Ureter (tissue), 1 donor: ENCODE results near the gene RBBP8NL. TPM values are rescaled to one million over a fixed set of nuclear protein-coding genes. Genes with fewer than 3 reads are reported as not detected.

Experiments used
- DNase-seq: peaks from one replicate; pipeline ENCODE4 v3.0.0-alpha.2; 2020; ENCODE audit warnings: low spot score
- total RNA-seq: library from RNA; stranded (reverse); gene quantifications from one replicate; pipeline ENCODE4 v1.2.4, GENCODE V29; 2023
- donor health status: DM: yes; HTN: yes; CAD: no.

Gene RBBP8NL
- total RNA-seq, 1 donor from 2014 or later: 11.4 TPM

DNA sequence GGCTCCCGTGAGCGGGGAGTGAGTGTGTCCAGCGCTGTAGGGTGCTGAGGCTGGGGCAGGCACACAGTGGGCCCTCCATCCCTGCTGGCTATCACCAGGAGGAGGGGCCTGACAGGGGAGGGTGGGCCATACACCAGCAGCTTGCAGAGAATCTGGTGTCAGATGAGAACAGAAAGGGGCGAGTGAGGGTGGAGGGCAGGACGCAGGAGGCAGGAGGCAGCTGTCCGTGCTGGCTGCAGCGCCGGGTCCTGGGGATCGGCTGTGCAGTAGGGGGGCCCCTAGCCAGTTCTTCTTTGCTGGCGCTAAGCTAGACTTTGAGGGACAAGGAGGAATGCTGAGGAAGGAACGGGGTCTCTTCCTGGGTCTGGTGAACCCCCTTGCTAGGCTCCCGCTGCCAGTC is 18.7 kb downstream of the RBBP8NL start:
- DNase-seq: no peak

DNA sequence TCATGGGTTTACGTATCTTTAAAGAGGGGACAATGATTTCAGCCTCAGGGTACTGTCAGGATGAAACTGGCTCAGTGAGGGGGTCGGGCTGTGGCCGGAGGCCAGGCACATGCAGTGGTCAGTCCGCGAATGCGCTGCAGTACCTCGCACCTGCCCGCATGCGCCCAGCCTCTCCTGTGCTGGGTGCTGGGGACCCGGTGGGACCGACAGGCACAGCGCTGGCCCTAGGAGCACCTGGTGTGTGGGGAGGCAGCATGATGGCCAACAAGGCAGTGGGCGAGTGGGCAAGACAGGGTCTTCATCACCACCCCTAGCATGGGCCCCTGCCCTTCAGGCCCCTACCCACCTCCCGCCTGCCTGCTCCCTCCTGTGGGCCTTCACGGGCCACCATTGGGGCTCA is 19.3 kb downstream of the RBBP8NL start:
- DNase-seq: no peak

DNA sequence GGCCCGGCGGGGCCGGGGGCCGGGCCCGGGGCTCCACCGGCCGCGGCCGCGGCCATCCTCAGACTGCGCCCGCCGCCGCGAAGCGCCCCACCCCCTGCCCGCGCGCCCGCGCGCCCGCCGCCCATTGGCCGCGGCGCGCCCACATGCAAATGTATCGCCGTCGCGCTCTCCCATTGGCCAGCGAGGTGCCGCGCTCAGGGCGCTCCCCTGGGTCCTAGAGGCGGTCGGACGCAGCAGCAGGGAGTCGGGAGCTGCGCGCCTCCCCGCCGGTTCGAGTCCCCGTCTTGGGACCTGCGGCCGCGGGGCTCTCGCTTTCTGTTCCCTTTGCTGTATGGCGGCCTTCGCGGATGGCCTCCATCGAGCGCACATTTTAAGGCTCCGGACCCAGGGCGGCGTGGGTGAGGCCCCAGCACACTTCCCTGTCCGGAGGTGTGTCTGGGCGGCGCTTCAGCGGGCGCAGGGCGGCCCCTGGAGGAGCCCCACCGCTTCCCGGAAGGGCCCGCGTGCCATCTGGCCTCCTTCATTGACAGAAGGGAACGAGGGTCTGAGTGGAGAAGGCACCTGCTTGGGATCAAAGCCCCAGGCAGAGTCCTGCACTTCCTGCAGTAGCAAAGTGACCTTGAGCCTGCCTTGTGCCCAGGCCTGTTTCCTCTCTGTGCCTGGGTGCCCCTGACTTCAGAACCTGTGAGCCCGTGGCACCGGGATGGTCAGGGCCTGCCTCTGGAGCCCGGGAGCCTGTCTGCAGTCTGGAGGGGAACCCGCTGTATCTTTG is 19.9 kb downstream of the RBBP8NL start, which contains the start of gene CABLES2:
Gene CABLES2 (minus strand): TSS at position 65 of the 772 bp plus-strand sequence. CDS start 9 bp downstream, at position 56.
- peak; percentile 92 for DNase-seq

DNA sequence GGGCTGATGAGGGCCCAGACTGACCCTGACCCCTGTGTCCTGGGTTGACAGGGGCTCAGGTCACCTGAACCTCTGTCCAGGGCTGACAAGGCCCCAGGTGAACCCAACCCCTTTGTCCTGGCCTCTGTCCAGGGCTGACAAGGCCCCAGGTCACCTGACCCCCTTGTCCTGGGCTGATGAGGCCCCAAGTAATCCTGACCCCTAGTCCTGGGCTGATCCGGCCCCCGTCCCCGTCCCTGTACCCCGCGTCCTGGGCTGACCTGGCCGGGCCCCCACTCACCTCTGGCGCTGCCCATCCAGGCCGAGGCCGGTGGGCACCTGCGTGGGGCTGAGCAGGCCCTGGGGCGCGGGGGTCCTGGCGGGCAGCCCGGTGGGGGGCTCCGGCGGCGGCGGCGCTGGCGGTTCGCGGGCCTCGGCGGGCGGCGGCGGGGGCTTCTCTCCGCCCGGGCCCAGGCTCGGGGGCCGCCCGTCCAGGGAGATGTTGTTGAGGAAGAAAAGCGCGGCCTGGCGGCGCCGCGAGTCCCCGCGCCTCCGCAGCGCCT is 20.6 kb downstream of the RBBP8NL start:
- DNase-seq: no peak

DNA sequence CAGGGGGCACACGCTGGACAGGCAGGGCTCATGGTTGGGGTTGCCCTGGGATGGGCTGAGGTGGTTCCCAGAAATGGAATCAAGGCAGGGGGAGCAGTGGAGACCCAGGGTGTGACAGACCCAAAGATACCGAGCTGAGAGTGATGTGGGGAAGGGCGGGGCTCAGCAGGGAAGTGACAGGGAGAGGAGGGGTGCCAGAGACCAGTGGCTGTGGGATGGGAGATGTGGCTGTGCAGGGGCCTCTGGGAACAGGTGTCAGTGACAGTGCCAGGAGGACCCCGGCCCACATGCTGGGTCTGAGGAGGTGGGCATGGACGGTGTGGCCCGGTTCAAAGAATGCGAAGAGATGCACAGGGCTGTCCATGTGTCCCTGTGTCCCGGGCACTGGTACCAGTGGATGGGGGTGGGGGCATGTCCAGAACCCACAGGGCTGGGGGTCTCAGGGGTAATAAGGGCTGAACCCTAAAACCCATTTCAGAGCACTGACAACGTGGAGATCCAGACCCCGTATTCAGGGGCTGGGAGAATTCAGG is 21.3 kb downstream of the RBBP8NL start:
- DNase-seq: no peak

DNA sequence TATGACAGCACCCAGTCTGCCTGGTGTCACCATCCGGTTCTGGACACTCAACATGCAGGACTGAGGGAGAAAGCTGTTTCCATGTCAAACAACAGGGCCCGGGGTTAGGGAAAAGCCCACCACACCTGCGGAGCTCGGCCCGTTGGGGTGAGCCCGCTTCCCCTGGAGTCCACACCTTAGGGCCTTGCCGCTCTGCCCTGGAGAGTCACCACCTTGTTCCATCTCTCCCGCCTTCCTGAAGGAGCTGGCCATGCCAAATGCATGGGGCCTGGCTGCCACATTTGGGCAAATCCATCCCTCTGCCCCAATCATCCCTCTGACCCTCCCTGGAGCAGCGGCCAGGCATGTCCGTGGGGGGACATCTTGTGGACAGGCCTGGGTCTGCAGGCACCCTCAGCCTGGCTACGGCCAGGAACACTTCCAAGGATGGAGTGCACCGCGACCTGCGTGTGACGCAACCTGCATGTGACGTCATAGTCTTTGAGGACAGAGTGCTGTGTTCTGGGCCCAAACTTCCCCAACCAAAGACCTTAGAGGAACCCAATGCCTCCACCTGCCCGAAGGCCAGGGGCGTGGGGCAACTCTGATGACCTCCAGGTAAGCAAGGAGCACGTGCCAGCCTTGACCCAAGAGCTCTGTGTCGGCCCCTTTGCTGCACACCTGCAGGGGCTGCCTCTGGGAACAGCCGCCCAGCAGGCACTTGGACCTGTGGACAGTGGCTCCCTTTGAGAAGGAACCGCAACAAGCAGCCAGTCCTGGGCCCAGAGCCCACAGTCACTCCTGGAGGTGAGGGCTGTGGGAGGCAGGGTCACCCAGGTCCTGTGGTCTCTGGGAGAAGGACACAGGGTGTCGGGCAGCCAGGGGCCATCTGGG is 22.0 kb downstream of the RBBP8NL start:
- no peak for DNase-seq

DNA sequence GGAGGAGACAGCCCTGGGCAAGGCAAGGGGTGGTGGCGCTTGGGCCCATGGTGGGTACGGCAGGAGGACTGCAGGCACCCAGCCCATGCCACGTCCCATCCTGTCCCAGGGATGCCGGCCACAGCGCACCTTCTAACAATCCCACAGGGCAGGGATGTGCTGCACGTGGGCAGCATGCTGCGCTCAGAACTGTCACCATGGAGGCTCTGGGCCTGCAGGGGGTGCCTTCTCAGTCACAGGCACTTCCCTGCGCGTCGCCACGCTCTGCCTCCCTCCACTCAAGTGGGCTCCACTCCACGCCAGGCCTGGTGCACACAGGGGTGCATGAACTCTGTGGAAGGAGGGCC is 22.6 kb downstream of the RBBP8NL start:
- no peak for DNase-seq

DNA sequence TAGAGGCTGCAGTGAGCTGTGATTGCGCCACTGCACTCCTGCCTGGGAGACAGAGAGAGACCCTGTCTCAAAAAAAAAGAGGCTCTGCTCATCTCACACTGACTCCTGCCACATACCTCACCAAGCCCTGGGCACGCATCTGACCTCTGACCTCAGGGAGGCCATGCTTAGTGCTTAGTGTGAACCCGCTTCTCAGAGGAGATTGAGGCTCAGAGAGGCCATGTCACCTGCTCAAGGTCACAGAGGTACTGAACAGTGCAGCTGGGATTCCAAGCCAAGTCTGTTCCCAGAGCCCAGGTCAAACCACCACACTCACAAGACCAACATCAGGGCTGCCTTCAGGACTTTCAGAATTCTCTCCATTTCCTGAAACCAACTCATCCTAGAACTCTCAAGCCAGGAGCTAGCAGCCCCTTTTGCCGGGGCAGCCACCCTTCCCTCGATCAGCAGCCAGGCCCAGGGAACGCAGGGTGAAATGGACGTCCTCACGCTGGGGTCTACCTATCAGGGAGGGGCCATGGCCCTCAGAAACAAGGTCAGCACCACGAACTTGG is 23.1 kb downstream of the RBBP8NL start:
- no peak for DNase-seq

DNA sequence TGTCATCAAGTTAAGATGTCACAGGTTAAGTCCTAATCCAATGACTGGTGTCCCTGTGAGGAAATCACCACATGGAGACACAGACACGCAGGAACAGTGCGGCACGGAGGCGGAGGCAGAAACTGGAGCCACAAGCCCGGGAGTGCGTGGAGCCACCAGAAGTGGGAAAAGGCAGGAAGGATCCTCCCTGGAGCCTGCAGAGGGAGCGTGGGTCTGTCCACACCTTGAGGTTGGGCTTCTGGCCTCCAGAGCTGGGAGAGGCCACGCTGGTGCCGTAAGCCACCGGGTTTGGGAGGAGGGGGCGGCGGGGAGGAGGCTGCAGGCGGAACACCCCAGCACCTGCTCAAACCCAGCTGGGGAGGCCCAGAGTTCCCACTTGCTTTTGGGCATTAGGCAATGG is 24.0 kb downstream of the RBBP8NL start:
- DNase-seq: no peak

DNA sequence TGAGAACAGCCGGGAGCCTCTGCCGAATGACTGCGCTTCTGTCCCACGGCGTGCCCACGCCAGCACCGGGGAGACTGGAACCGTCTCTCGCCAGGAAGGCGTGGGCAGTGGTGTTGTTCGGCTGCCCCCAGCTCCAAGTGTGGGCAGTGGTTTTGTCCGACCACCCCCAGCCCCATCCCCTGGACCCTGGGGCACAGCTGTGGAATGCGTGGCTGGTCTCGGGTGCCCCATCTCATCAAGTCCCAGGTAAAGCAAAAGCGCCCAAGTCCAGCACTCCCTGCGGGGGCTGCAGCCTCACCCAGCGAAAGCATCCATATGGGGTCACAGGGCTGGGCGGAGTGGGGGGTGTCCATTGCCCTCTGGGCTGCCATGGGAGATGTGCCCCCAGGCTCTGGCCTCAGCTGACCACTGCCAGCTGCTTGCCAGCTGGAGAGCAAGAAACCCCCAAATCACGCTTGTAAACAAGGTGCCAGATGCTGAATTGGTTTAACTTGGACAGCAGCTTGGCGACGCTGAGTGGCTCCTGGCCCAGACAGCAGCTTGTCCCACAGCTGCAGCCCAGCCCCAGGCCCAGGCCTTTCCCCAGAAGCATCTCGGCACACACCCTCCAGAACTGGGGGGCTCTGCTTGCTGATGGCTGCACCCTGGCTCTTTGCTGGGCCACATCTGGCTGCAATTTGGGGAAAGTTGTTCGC is 24.7 kb downstream of the RBBP8NL start:
- no peak for DNase-seq

DNA sequence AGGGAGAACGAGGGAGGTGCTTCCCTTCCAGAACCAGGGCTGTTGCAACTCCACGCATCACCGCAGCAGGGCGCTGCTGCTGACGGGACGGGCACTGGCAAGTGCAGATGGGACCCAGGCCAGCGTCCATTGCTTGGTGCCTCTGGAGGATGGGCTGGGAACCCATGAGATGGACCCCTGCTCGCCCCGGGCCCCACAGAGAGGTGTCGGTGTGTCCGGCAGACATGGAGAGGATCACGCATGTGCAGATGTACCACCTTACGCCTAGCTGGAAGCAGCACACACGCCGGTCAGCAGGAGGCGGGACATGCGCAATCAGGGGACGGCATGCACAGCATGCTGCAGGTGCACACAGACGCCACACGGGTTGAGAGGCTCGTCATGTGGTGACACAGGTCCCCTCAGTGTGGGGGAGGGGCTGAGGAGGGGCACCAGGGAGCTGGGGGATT is 26.0 kb downstream of the RBBP8NL start:
- DNase-seq: no peak

DNA sequence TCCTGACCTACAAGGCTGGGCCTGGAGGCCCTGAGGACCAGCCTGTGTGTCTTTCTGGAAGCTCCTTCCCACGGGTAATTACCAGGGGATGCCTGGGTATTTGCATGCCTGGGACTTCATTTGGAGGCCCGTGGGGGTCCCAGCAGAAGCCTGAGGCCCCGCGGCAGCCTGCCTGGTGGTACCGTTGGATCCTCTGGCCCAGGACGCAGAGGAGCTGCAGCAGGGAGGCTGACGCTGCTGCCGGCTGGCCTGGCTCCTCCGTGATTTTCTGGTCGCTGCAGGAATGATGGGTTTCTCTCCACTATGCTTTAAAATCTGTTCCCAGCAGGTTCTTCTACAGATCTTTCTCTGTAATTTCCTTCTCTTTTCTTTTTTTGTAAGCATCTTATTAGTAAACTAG is 26.8 kb downstream of the RBBP8NL start:
- no peak for DNase-seq

DNA sequence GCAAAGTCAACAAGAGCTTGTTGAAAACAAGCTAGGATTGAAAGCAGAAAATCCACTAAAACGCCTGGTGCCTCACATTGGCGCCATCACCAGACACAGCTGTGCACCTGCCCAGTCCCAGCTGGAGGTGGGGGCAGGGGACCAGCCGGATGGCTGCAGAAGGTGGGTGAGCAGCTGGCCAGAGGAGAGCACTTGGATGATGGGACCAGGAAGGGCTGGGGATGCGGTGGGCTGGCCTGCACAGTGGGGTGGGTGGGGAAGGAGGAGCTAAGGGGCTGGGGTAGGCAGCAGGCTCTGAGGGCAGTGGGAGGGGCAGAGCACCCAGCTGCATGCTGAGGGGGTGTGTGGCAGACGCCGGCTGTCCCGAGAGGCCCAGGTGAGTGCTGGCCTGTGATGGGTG is 27.3 kb downstream of the RBBP8NL start:
- DNase-seq: no peak

DNA sequence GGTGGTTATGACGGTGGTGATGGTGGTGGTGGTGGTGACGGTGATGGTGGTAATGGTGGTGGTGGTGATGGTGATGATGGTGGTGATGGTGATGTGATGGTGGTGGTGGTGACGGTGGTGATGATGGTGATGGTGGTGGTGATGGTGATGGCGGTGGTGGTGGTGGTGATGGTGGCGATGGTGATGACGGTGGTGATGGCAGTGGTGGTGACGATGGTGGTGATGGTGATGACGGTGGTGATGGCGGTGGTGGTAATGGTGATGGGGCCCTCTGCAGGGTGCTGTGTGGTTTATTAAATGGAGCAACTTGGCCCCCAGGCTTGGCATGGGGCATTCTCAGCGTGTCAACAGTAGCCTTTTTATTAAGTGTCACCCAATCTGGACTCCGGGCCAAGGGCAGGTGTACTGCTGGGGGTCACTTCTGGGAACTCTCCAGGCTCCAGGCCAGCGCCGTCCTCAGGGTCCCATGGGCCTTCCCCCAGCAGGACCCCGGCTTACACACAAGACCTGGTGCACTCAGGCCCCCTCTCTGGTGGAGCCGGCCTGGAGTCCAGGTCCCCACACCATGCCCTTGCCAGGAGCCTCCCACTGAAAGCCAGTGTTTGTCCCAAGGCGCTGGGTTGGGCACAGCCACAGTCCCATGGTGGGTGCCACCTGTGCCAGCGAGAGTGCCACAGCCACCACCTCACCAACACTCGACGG is 29.1 kb downstream of the RBBP8NL start:
- no peak for DNase-seq

DNA sequence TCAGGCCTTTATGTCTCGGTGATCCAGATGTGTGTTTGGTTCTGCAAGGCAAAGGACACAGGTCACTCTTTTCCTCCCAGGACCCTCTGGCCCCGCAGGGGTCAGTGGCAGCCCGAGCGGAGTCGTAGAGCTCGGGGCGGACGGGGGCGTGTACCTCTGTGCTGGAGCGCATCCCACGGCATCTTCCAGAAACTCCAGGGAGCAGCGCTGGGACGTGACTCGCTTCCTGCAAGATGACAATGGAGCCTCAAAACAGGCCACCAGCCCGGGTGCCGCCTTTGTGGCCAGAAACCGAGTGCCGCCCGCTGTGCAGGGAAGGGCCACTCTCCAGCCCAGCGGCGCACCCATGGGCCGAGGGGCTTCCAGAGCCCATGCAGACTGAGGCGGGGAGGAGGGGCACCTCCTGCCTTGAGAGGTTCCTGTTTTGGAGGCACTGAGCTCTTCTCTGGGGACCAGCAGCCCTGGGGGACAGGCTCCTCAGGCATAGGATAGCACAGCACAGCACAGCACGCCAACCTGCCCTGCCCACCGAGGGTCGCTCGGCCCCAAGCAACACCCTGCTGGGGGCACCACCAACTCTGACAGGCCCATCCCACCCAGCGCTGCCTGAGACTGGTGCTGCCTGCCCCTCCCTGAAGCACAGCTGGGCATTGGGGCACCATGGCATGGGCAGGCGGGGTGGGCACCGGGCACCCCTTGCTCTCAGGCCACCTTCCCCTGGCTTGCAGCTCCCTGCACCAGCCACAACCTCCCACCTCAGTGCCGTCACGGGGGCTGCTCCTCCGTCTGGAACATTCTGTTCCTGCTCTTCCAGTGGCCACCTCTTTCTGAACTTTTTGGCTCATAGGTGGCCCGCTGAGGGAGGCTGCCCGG is 30.7 kb downstream of the RBBP8NL start:
- DNase-seq: no peak

DNA sequence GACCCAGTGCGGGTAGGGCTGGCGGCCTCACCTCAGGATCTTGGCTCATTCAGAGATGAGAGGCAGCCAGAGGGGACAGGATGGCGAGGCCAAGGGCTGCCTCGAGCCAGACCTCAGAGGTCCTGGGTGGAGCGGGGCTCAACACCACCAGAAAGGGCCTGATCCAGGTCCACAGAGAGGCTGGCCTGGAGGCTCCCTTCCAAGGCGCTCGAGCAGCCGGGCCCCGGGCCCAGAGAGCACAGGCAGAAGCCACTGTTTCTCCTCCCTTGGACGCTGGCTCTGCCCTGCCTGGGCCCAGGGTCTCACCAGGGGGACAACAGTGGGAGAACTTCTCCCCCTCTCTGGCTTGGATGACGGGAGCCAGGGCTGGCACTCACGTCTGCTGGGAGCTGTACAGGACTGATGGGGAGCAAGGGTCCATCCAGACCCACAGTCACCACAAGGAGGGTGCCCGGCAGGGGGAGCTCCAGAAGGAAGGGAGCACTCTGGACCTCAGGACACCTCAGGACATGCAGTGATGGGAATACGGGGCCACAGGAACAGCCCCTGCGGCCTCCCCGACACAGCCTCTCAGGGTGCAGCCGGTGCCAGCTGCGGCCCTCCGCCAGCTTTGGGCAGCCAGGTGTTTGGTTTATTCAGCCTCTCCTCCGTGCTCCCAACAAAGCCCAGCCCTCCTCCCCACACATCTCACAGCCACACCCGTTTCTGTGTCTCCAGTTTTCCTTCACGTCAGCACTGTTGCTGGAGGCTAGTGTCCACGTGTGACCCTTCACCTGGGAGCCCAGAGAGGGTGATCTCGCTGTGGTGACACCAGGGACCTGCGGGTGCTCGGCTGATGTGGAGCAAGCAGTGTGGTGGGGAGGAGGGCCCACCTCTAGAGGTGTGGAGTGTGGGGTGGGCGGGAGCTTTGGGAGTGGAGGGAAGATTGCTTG is 31.8 kb downstream of the RBBP8NL start:
- DNase-seq: no peak

DNA sequence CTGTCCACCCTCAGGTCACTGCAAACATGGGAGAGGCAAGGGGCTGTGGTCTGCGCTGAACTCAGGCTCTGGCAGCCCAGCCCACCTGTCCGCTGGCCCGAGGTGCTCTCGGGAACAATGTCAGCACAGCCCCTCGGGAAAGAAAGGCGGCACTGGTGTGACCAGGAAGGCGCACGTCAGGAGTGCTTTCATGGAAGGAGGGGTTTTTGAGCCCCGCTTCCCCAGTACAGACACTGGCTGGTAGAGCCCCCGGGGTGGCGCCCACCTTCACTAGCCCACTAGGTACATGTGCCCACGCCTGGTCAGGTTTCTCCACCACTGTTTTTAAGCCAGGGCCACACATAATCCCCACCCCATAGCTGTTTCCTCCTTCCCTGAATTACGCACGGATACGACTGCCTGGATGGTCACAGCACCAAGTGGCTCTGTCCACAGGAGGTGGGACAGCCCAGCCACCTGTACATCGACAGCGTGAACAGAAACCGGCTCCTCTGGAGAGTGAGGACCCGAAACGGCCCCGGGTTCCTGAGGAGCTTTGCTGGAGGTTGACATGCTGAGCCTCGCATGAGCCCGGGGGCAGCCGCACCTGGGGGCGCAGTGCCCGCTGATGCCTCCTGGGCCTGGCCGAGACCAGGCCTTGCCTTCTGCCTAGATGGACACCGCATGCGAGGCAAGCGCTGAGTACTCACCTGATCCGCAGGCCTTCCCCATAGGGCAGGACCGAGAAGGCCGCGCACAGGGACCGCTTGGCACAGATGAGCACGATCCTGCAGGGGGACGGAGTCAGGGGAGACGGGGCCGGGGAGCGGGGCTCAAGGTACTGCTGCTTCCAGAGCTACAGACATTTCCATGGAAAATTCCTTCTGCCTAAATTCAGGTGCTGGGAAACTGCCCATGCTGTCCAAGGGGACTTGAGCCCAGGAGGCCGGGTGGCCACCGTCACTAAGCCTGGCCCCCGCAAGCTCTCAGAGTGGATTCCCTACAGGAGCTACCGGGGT is 32.8 kb downstream of the RBBP8NL start:
- DNase-seq: no peak
